Panc1 (cell line): Measurements from ENCODE around the gene TRIM28. TPM values are rescaled to one million over a fixed set of nuclear protein-coding genes. Genes with fewer than 3 reads are reported as not detected.

Source experiments
- ATAC-seq: fragments of 200-7000 bp; cut with Tn5 transposase; 2 replicates; pipeline ENCODE4 v1.9.1; 2020; ENCODE audit warnings: mild to moderate bottlenecking, moderate library complexity
- BruUV-seq: library from RNA; stranded (reverse); fragments of 400-500 nt; replicated peaks from 2 replicates; lab custom pipeline; 2021; lab: Mats Ljungman, UMichigan
- CTCF ChIA-PET: fragments of 300-600 bp; sonication (Branson Sonifier 250); formaldehyde crosslinking; loops from one replicate; lab custom pipeline; 2022; ENCODE audit warnings: antibody characterized with exemption; lab: Charles Lee
- POLR2A ChIA-PET: fragments of 300-600 bp; sonication (Branson Sonifier 250); formaldehyde crosslinking; loops from one replicate; lab custom pipeline; 2022; ENCODE audit warnings: antibody characterized with exemption; lab: Charles Lee
- DNase-seq: peaks from one replicate; pipeline ENCODE4 v3.0.0-alpha.2; 2010; ENCODE audit warnings: low read depth, low spot score
- H3K27ac ChIP-seq: 2 replicates; pipeline ENCODE4 v1.5.1; 2011; ENCODE audit warnings: mild to moderate bottlenecking, low read length, inconsistent platforms
- H3K27me3 ChIP-seq: fragments of 200-500 bp; sonication (Bioruptor generic); 2 replicates; pipeline ENCODE4 v1.6.0; 2014; ENCODE audit warnings: low read length, inconsistent platforms; ENCODE audit not compliant: control insufficient read depth, insufficient read depth
- H3K36me3 ChIP-seq: fragments of 200-500 bp; sonication (Bioruptor generic); 2 replicates; pipeline ENCODE4 v1.5.1; 2014; ENCODE audit warnings: inconsistent platforms, mild to moderate bottlenecking, low read length, moderate library complexity; ENCODE audit not compliant: control insufficient read depth, insufficient read depth
- H3K4me1 ChIP-seq: 2 replicates; pipeline ENCODE4 v1.5.1; 2011; ENCODE audit warnings: inconsistent platforms, mild to moderate bottlenecking, low read length, moderate library complexity; ENCODE audit not compliant: control insufficient read depth, insufficient read depth
- H3K4me3 ChIP-seq, 2 experiments: 2 replicates each; pipeline ENCODE4 v1.5.1; 2011 to 2012; ENCODE audit warnings: low read depth in 2 of 2, low read length in 2 of 2, mild to moderate bottlenecking in 2 of 2, inconsistent platforms in 1 of 2, moderate library complexity in 1 of 2
- H3K9me3 ChIP-seq: fragments of 200-500 bp; sonication (Bioruptor generic); 2 replicates; pipeline ENCODE4 v1.5.1; 2014; ENCODE audit warnings: low read depth, mild to moderate bottlenecking, inconsistent platforms, low read length, moderate library complexity; ENCODE audit not compliant: control insufficient read depth, insufficient read depth
- CTCF ChIP-seq: fragments of 450-650 bp; IDR thresholded peaks from 2 replicates; pipeline ENCODE4 v1.5.1; 2017; ENCODE audit warnings: mild to moderate bottlenecking
- POLR2AphosphoS5 ChIP-seq: IDR thresholded peaks from 2 replicates; pipeline ENCODE4 v1.6.1; 2012; ENCODE audit warnings: mild to moderate bottlenecking, low read depth, low read length, moderate library complexity
- REST ChIP-seq, 2 experiments: IDR thresholded peaks; 2 replicates each; pipeline ENCODE4 v1.6.1; 2011 to 2012; ENCODE audit warnings: low read depth in 2 of 2, control low read depth in 1 of 2, low read length in 1 of 2, mild to moderate bottlenecking in 1 of 2, moderate library complexity in 1 of 2; ENCODE audit not compliant: insufficient read depth in 1 of 2
- SIN3A ChIP-seq: IDR thresholded peaks from 2 replicates; pipeline ENCODE4 v1.6.1; 2012; ENCODE audit warnings: low read depth, mild to moderate bottlenecking, low read length, moderate library complexity, borderline replicate concordance; ENCODE audit not compliant: insufficient read depth
- TCF7L2 ChIP-seq: IDR thresholded peaks from 2 replicates; pipeline ENCODE4 v1.6.1; 2011; ENCODE audit warnings: mild to moderate bottlenecking, low read depth, low read length, inconsistent platforms
- in situ Hi-C: cut with HindIII; loops from 2 replicates; pipeline ENCODE4 v1.10.0; 2016; ENCODE audit warnings: low sequenced_read_pairs, low pct_unique_long_range_greater_than_20kb
- intact Hi-C: fragments of 100-400 bp; cut with micrococcal nuclease; formaldehyde crosslinking; loops from one replicate; pipeline ENCODE4 v1.10.0; 2022; ENCODE audit not compliant: unreplicated experiment
- total RNA-seq: library from RNA; stranded (reverse); gene quantifications from one replicate; pipeline ENCODE4 v1.2.1, GENCODE V29; 2021; ENCODE audit not compliant: unreplicated experiment

TRIM28 gene
- total RNA-seq, 1 experiment from 2014 or later = 767 TPM

- peaks cover 18% of the 10 kb centered on the region for H3K4me1 ChIP-seq
- ChIA-PET POLR2A (no interaction called here), CTCF (no interaction called here)
- in situ Hi-C loops (no loop called here), intact Hi-C loops (no loop called here)
- no TSS peak for BruUV-seq
- H3K4me3 ChIP-seq = no peak overlapping the region
- ATAC-seq (no peak), DNase-seq (no peak)
- TF ChIP-seq POLR2AphosphoS5 (no peak), CTCF (no peak), SIN3A (no peak), REST (IDR thresholded peaks at IDR 0.05; ENCODE audit: insufficient read depth in 1 of 2, low read depth in 2 of 2, low read length in 1 of 2) (no peak), TCF7L2 (no peak)
- no peaks in the 10 kb centered on the region for H3K27me3 ChIP-seq
- no peaks in the 10 kb centered on the region for H3K9me3 ChIP-seq
- no peak overlapping the region for H3K27ac ChIP-seq
- peaks cover 46% of the 10 kb centered on the region for H3K36me3 ChIP-seq
These were observed 5.2 kb downstream of the TRIM28 start for GRCh38 chr19:58548859-58549663.

- ChIA-PET CTCF (no interaction called here), POLR2A (no interaction called here)
- Histone ChIP-seq H3K27me3 (no peaks in the 10 kb centered on the region), H3K4me3 (no peak overlapping the region), H3K36me3 (peaks cover 45% of the 10 kb centered on the region), H3K27ac (no peak overlapping the region), H3K4me1 (peaks cover 20% of the 10 kb centered on the region), H3K9me3 (no peaks in the 10 kb centered on the region)
- TF ChIP-seq TCF7L2 = no peak
- TF ChIP-seq CTCF = no peak
- TF ChIP-seq REST (IDR thresholded peaks at IDR 0.05; ENCODE audit: insufficient read depth in 1 of 2, low read depth in 2 of 2, low read length in 1 of 2) = no peak
- no peak for TF ChIP-seq SIN3A
- TF ChIP-seq POLR2AphosphoS5 = no peak
- BruUV-seq = TSS peak; percentile 10
- DNase-seq (no peak), ATAC-seq (no peak)
- intact Hi-C loops = no loop called here
- in situ Hi-C loops = no loop called here
These were observed 5.9 kb downstream of the TRIM28 start for GRCh38 chr19:58549664-58550361.
